Measurements from ENCODE around the gene GAREM1.

GRCh38 chr18:32219431-32220018, 251.2 kb downstream of the GAREM1 start:
- TF ChIP-seq POLR2AphosphoS5 (IDR thresholded peaks at IDR 0.05) = no peak
- TF ChIP-seq CTCF (IDR thresholded peaks at IDR 0.05) = no peak
- no peak for TF ChIP-seq EP300 (IDR thresholded peaks at IDR 0.05)
